CD4-positive, alpha-beta T cell (primary cell): ENCODE measurements around the gene CSTPP1. TPM values are rescaled to one million over a fixed set of nuclear protein-coding genes. Genes with fewer than 3 reads are reported as not detected.

Experiments
- ATAC-seq: fragments of 200-7000 bp; cut with Tn5 transposase; one replicate; pipeline ENCODE4 v1.10.0; 2022; ENCODE audit warnings: mild to moderate bottlenecking; ENCODE audit not compliant: poor library complexity
- CTCF ChIA-PET: fragments of 350-600 bp; sonication (Branson Sonifier 250); formaldehyde crosslinking; loops from one replicate; lab custom pipeline; 2021; ENCODE audit warnings: antibody characterized with exemption, inconsistent platforms; lab: Charles Lee
- POLR2A ChIA-PET: fragments of 350-600 bp; sonication (Branson Sonifier 250); formaldehyde crosslinking; loops from one replicate; lab custom pipeline; 2021; ENCODE audit warnings: antibody characterized with exemption, inconsistent platforms; lab: Charles Lee
- DNase-seq, 14 experiments: peaks; one replicate each; pipeline ENCODE4 v3.0.0-alpha.2; 2013 to 2020; ENCODE audit warnings: mixed read lengths in 2 of 14
- H3K27ac ChIP-seq, 2 donors: one replicate each; pipeline versions ENCODE4 v1.5.1 to v1.7.0; 2013; ENCODE audit warnings: low read length in 2 of 2, low read depth in 1 of 2, mild to moderate bottlenecking in 1 of 2
- H3K27me3 ChIP-seq, 2 experiments: 1 replicate in 1 of 2; 2 replicates in 1 of 2; pipeline versions ENCODE4 v1.6.1 to v1.7.0; 2013; ENCODE audit warnings: low read length in 2 of 2, control low read depth in 1 of 2, mild to moderate bottlenecking in 1 of 2, moderate library complexity in 1 of 2; ENCODE audit not compliant: insufficient read depth in 2 of 2, control insufficient read depth in 1 of 2
- H3K36me3 ChIP-seq: one replicate; pipeline ENCODE4 v1.6.1; 2013; ENCODE audit warnings: low read length, control low read depth; ENCODE audit not compliant: insufficient read depth
- H3K4me1 ChIP-seq: one replicate; pipeline ENCODE4 v1.6.1; 2013; ENCODE audit warnings: low read length, control low read depth; ENCODE audit not compliant: insufficient read depth
- H3K4me3 ChIP-seq: one replicate; pipeline ENCODE4 v1.5.1; 2013; ENCODE audit warnings: mild to moderate bottlenecking, low read length, moderate library complexity
- H3K9me3 ChIP-seq, 2 experiments: 1 replicate in 1 of 2; 2 replicates in 1 of 2; pipeline versions ENCODE4 v1.6.1 to v1.7.0; 2013; ENCODE audit warnings: low read length in 2 of 2, mild to moderate bottlenecking in 2 of 2, control low read depth in 1 of 2, moderate library complexity in 1 of 2; ENCODE audit not compliant: control insufficient read depth in 1 of 2, insufficient read depth in 1 of 2
- H3K27ac Mint-ChIP-seq: one replicate; pipeline ENCODE4 v1.8.0; 2020; ENCODE audit warnings: mixed read lengths
- H3K27me3 Mint-ChIP-seq: one replicate; pipeline ENCODE4 v1.8.0; 2021; ENCODE audit warnings: mixed read lengths
- H3K36me3 Mint-ChIP-seq: one replicate; pipeline ENCODE4 v1.8.0; 2021; ENCODE audit warnings: low read depth, mixed read lengths
- H3K4me1 Mint-ChIP-seq: one replicate; pipeline ENCODE4 v1.8.0; 2021; ENCODE audit warnings: low read depth, mixed read lengths
- H3K4me3 Mint-ChIP-seq: one replicate; pipeline ENCODE4 v1.8.0; 2020; ENCODE audit warnings: mild to moderate bottlenecking, mixed read lengths
- H3K9me3 Mint-ChIP-seq: one replicate; pipeline ENCODE4 v1.8.0; 2020; ENCODE audit warnings: mixed read lengths
- CTCF ChIP-seq: fragments of 200-600 bp; IDR thresholded peaks from one replicate; pipeline ENCODE4 v1.8.0; 2022; ENCODE audit warnings: antibody characterized with exemption, mild to moderate bottlenecking
- intact Hi-C, 2 experiments: fragments of 100-400 bp; cut with DNase I in 1 of 2; cut with micrococcal nuclease in 1 of 2; formaldehyde crosslinking; loops; one replicate each; pipeline versions ENCODE4 v1.15.1 to v1.9.0; 2023 to 2025; cut with DNase I, micrococcal nuclease
- total RNA-seq, 174 experiments: library from RNA in 2 of 174; stranded (reverse) in 2 of 174; gene quantifications; one replicate each; pipeline ENCODE4 v1.2.3 and lab custom pipeline; 2021 to 2026

Gene CSTPP1
- total RNA-seq, 2 experiments from 2014 or later = 6.6 to 7.3 TPM

- Mint-ChIP-seq H3K4me3 (no peak overlapping the region), H3K27ac (no peak overlapping the region), H3K9me3 (no peaks in the 10 kb centered on the region), H3K4me1 (peaks cover 6% of the 10 kb centered on the region), H3K27me3 (peaks cover 35% of the 10 kb centered on the region), H3K36me3 (no peaks in the 10 kb centered on the region)
- ATAC-seq = no peak
- H3K36me3 ChIP-seq = no peaks in the 10 kb centered on the region
- H3K27me3 ChIP-seq = peaks cover 40 to 43% of the 10 kb centered on the region in 2 experiments
- peaks cover 0 to 8% of the 10 kb centered on the region in 2 experiments for H3K9me3 ChIP-seq
- CTCF ChIA-PET = interaction anchor here (1.4 kb wide), 1 partner anchor 74 kb away, joined by 4 read pairs; no protein-coding TSS in a partner anchor
- intact Hi-C loops = no loop called here
- no peak overlapping the region for H3K27ac ChIP-seq
- no peak for TF ChIP-seq CTCF
- peak overlapping the region; percentile 41 for H3K4me3 ChIP-seq
- POLR2A ChIA-PET = interaction anchor here (0.5 to 3.3 kb wide), 3 partner anchors 10 to 910 kb away, joined by 3 to 26 read pairs (median 3); partner anchors contain the start of gene DDB2
- peak in 1 of 14 experiments; percentile 31 for DNase-seq
- H3K4me1 ChIP-seq = peaks cover 24% of the 10 kb centered on the region
Observed at GRCh38 chr11:47185305-47186075, 248.9 kb downstream of the CSTPP1 start.

- H3K27me3 Mint-ChIP-seq = peaks cover 35% of the 10 kb centered on the region
- DNase-seq (peak in 9 of 14 experiments; percentile 6 to 66 (median 40)), ATAC-seq (peak; percentile 55)
- Histone ChIP-seq H3K27ac (no peak within 1 kb of the TSS), H3K36me3 (no peaks in the 10 kb centered on the region), H3K9me3 (peaks cover 0 to 8% of the 10 kb centered on the region in 2 experiments), H3K4me3 (peak within 1 kb of the TSS; percentile 47), H3K27me3 (peaks cover 40 to 43% of the 10 kb centered on the region in 2 experiments), H3K4me1 (peaks cover 24% of the 10 kb centered on the region)
- no peak for TF ChIP-seq CTCF
- no peaks in the 10 kb centered on the region for H3K9me3 Mint-ChIP-seq
- intact Hi-C loops = no loop called here
- no peak within 1 kb of the TSS for H3K27ac Mint-ChIP-seq
- no peaks in the 10 kb centered on the region for H3K36me3 Mint-ChIP-seq
- POLR2A ChIA-PET = interaction anchor here (0.5 to 3.3 kb wide), 4 partner anchors 9 to 910 kb away, joined by 3 to 26 read pairs (median 11); partner anchors contain the start of genes ARFGAP2 and DDB2
- CTCF ChIA-PET = interaction anchor here (1.4 to 1.6 kb wide), 3 partner anchors 9 to 85 kb away, joined by 4 to 6 read pairs (median 5); partner anchors contain the start of gene MADD
- H3K4me3 Mint-ChIP-seq = peak within 1 kb of the TSS; percentile 85
- H3K4me1 Mint-ChIP-seq = peaks cover 6% of the 10 kb centered on the region
Observed at GRCh38 chr11:47186076-47186699, 249.6 kb downstream of the CSTPP1 start, which contains the start of gene PACSIN3. Gene PACSIN3 (minus strand): TSS chr11:47186434. CDS start chr11:47182727, 3,707 bp downstream.
